ENCODE measurements around the gene NFATC2. TPM values are rescaled to one million over a fixed set of nuclear protein-coding genes. Genes with fewer than 3 reads are reported as not detected.

NFATC2 gene
- total and polyA plus RNA-seq, 2 of the 4 experiments (the other 2 are of a cell fraction): 0.18 to 0.38 TPM

GRCh38 chr20:51486197-51487005, 56.1 kb downstream of the NFATC2 start:
- Histone ChIP-seq H3K4ac (ENCODE audit: low read depth, low read length) (peak overlapping the region; percentile 55), H3K4me1 (ENCODE audit: control insufficient read depth, insufficient read depth, low read length) (peaks cover 10% of the 10 kb centered on the region), H3K36me3 (ENCODE audit: control insufficient read depth, insufficient read depth, low read length) (no peaks in the 10 kb centered on the region), H2BK15ac (ENCODE audit: low read depth, low read length) (no peak overlapping the region), H3K14ac (replicated peaks; ENCODE audit: low read depth, low read length) (no peak overlapping the region; the same call in 1 of the 2 replicates), H3K23ac (ENCODE audit: low read depth, low read length) (no peak overlapping the region), H3K27me3 (ENCODE audit: control insufficient read depth, insufficient read depth, low read length) (no peaks in the 10 kb centered on the region), H2AK5ac (ENCODE audit: low read depth, low read length) (no peak overlapping the region; the same call in 1 of the 2 replicates), H2AK9ac (replicated peaks; ENCODE audit: low read depth, low read length, poor library complexity) (no peak overlapping the region), H3K79me1 (ENCODE audit: low read depth in 1 of 2, low read length in 2 of 2) (no peaks in the 10 kb centered on the region), H2BK5ac (ENCODE audit: low read depth, low read length, poor library complexity, severe bottlenecking) (no peak overlapping the region), H3K56ac (ENCODE audit: extremely low read depth, insufficient read depth, low read length) (no peak overlapping the region), H4K5ac (ENCODE audit: low read depth, low read length) (no peak overlapping the region), H4K8ac (ENCODE audit: low read depth in 2 of 2, low read length in 2 of 2) (no peak overlapping the region; a peak in 1 of 4 replicates), H3K27ac (ENCODE audit: insufficient read depth, low read length) (peak overlapping the region; percentile 18; the same call in 1 of the 2 replicates), H4K91ac (ENCODE audit: insufficient read depth, low read depth, low read length) (no peak overlapping the region), H2AFZ (replicated peaks; ENCODE audit: low read length, poor library complexity) (peak overlapping the region; percentile 4), H3K9me1 (ENCODE audit: insufficient read depth, low read length) (peaks cover 7% of the 10 kb centered on the region; the same call in 1 of the 2 replicates), H3K9ac (ENCODE audit: low read depth, low read length) (no peak overlapping the region), H3K9me3 (ENCODE audit: control insufficient read depth, insufficient read depth, low read length) (no peaks in the 10 kb centered on the region), H3K18ac (ENCODE audit: low read depth, low read length) (no peak overlapping the region), H2BK120ac (ENCODE audit: low read depth, low read length) (peak overlapping the region; percentile 23; the same call in 1 of the 2 replicates), H4K20me1 (ENCODE audit: insufficient read depth, low read length) (peaks cover 3% of the 10 kb centered on the region; the same call in 1 of the 2 replicates), H3K4me3 (ENCODE audit: insufficient read depth, low read depth, low read length) (no peak overlapping the region), H3K4me2 (ENCODE audit: low read depth, low read length) (peak overlapping the region; percentile 48), H2BK20ac (ENCODE audit: low read depth, low read length) (no peak overlapping the region; the same call in 1 of the 2 replicates)
- ATAC-seq (ENCODE audit: low read depth) (peak; percentile 67), DNase-seq (peak; percentile 85)
- dilution Hi-C loops (cut with HindIII; ENCODE audit: low sequenced_read_pairs, unreplicated experiment) (no loop called here), intact Hi-C loops (cut with micrococcal nuclease) (loop anchor here (2.0 to 5.0 kb wide), 2 partner anchors 42 to 76 kb away; no protein-coding TSS in a partner anchor), in situ Hi-C loops (cut with MboI; ENCODE audit: low sequenced_read_pairs) (no loop called here)
- no TSS peak for BruUV-seq (replicated peaks)
- ChIA-PET POLR2A (ENCODE audit: unreplicated experiment) (no interaction called here), CTCF (interaction anchor here (0.5 kb wide), 1 partner anchor 114 kb away, joined by 3 read pairs; no protein-coding TSS in a partner anchor)
- TF ChIP-seq CTCF (conservative IDR thresholded peaks at IDR 0.05; ENCODE audit: low read depth, low read length) (no peak), POLR2A (IDR thresholded peaks at IDR 0.05; ENCODE audit: low read depth, low read length) (0 out of 2 replicates have a peak, but pooled peaks have one; percentile 9), MXI1 (IDR thresholded peaks at IDR 0.05; ENCODE audit: borderline replicate concordance, low read depth, low read length) (no peak), SMC3 (IDR thresholded peaks at IDR 0.05; ENCODE audit: low read depth, low read length) (0 out of 2 replicates have a peak, but pooled peaks have one; percentile 1), CEBPB (IDR thresholded peaks at IDR 0.05; ENCODE audit: low read depth, low read length) (no peak), CHD1 (IDR thresholded peaks at IDR 0.05; ENCODE audit: low read depth, low read length) (no peak), USF2 (IDR thresholded peaks at IDR 0.05; ENCODE audit: low read depth, low read length) (no peak), MAFK (IDR thresholded peaks at IDR 0.05; ENCODE audit: low read depth, low read length) (peak; percentile 5; the same call in 1 of the 2 replicates), FOS (IDR thresholded peaks at IDR 0.05; ENCODE audit: low read depth, low read length) (peak; percentile 64), RFX5 (IDR thresholded peaks at IDR 0.05; ENCODE audit: low read depth, low read length) (no peak)
- WGBS, 2 experiments (ENCODE audit: extremely low coverage in 2 of 2, insufficient read length in 1 of 2): 49% methylated on average over 6 of the region's 12 CpGs; no CpG with 5 or more reads in 1 of the 2 experiments

Measured in IMR-90 (cell line).